Hepatic stellate cell (primary cell): Measurements from ENCODE around the gene KIF26A.

Source experiments
- DNase-seq: peaks from one replicate; pipeline ENCODE4 v3.0.0; 2011; ENCODE audit warnings: low spot score

KIF26A gene

GRCh38 chr14:104130974-104131651 lies 7.3 kb upstream of the KIF26A start:
- peak; percentile 59 for DNase-seq

GRCh38 chr14:104131968-104132732 lies 6.2 kb upstream of the KIF26A start:
- DNase-seq: no peak

GRCh38 chr14:104132981-104133380 lies 5.4 kb upstream of the KIF26A start:
- DNase-seq: no peak

GRCh38 chr14:104133496-104133895 lies 4.9 kb upstream of the KIF26A start:
- no peak for DNase-seq

GRCh38 chr14:104134061-104134965 lies 4.1 kb upstream of the KIF26A start:
- DNase-seq: no peak

GRCh38 chr14:104135121-104135903 lies 3.1 kb upstream of the KIF26A start:
- no peak for DNase-seq

- no peak for DNase-seq
These were observed 2.4 kb upstream of the KIF26A start for GRCh38 chr14:104135904-104136471.

- DNase-seq: no peak
These were observed 1.7 kb upstream of the KIF26A start for GRCh38 chr14:104136472-104137296.

GRCh38 chr14:104137297-104138097 lies 890 bp upstream of the KIF26A start:
- peak; percentile 74 for DNase-seq

- DNase-seq: no peak
These were observed 502 bp downstream of the KIF26A start for GRCh38 chr14:104138718-104139459.

GRCh38 chr14:104139460-104140212 lies 1.2 kb downstream of the KIF26A start:
- no peak for DNase-seq

- DNase-seq: no peak
These were observed 1.8 kb downstream of the KIF26A start for GRCh38 chr14:104140213-104140462.

GRCh38 chr14:104140463-104141331 lies 2.3 kb downstream of the KIF26A start:
- no peak for DNase-seq

GRCh38 chr14:104141621-104142091 lies 3.3 kb downstream of the KIF26A start:
- DNase-seq: no peak

- DNase-seq: no peak
These were observed 4.0 kb downstream of the KIF26A start for GRCh38 chr14:104142136-104142945.

- DNase-seq: no peak
These were observed 4.6 kb downstream of the KIF26A start for GRCh38 chr14:104142946-104143470.
